Activated T-cell treated with anti-CD3 and anti-CD28 coated beads for 24 hours (primary cell): Measurements from ENCODE around the gene MTX2.
"Not testable (repeated sequence)": the region's sequence is repeated elsewhere in the genome, so short reads cannot be mapped to it uniquely, and the experiment has no call there.

Source experiments
- DNase-seq: peaks from one replicate; pipeline ENCODE4 v3.0.0-alpha.2; 2020; ENCODE audit warnings: low read depth

MTX2 gene

GRCh38 chr2:176291335-176291734, 22.1 kb downstream of the MTX2 start:
- DNase-seq: no peak

- DNase-seq: no peak
These were observed 22.6 kb downstream of the MTX2 start for GRCh38 chr2:176291809-176292283.

- DNase-seq: no peak
These were observed 23.4 kb downstream of the MTX2 start for GRCh38 chr2:176292608-176293007.

- no peak for DNase-seq
These were observed 24.1 kb downstream of the MTX2 start for GRCh38 chr2:176293334-176293733.

- DNase-seq: no peak
These were observed 27.8 kb downstream of the MTX2 start for GRCh38 chr2:176297067-176297466.

- DNase-seq: no peak
These were observed 28.5 kb downstream of the MTX2 start for GRCh38 chr2:176297737-176298136.

GRCh38 chr2:176306020-176306419, 36.8 kb downstream of the MTX2 start:
- DNase-seq: not testable (repeated sequence)

- DNase-seq: no peak
These were observed 48.0 kb downstream of the MTX2 start for GRCh38 chr2:176317199-176317598.

GRCh38 chr2:176317623-176318065, 48.4 kb downstream of the MTX2 start:
- DNase-seq: no peak

- no peak for DNase-seq
These were observed 52.7 kb downstream of the MTX2 start for GRCh38 chr2:176321916-176322315.

- DNase-seq: no peak
These were observed 55.6 kb downstream of the MTX2 start for GRCh38 chr2:176324862-176325261.

GRCh38 chr2:176325732-176326131, 56.5 kb downstream of the MTX2 start:
- no peak for DNase-seq

GRCh38 chr2:176328149-176328548, 58.9 kb downstream of the MTX2 start:
- DNase-seq: no peak

GRCh38 chr2:176330612-176331011, 61.4 kb downstream of the MTX2 start:
- no peak for DNase-seq

- DNase-seq: no peak
These were observed 62.4 kb downstream of the MTX2 start for GRCh38 chr2:176331646-176332045.

GRCh38 chr2:176334729-176335128, 65.5 kb downstream of the MTX2 start:
- DNase-seq: no peak

- no peak for DNase-seq
These were observed 69.2 kb downstream of the MTX2 start for GRCh38 chr2:176338395-176338794.

- no peak for DNase-seq
These were observed 70.0 kb downstream of the MTX2 start for GRCh38 chr2:176339208-176339607.

- no peak for DNase-seq
These were observed 87.0 kb downstream of the MTX2 start for GRCh38 chr2:176356251-176356650.

GRCh38 chr2:176364273-176364977, 95.2 kb downstream of the MTX2 start:
- DNase-seq: no peak

- DNase-seq: no peak
These were observed 99.1 kb downstream of the MTX2 start for GRCh38 chr2:176368349-176368748.

- no peak for DNase-seq
These were observed 101.4 kb downstream of the MTX2 start for GRCh38 chr2:176370467-176371171.

- DNase-seq: not testable (repeated sequence)
These were observed 103.9 kb downstream of the MTX2 start for GRCh38 chr2:176373155-176373554.

- no peak for DNase-seq
These were observed 109.1 kb downstream of the MTX2 start for GRCh38 chr2:176378323-176378722.
